OCI-LY3 (cell line): Measurements from ENCODE around the gene UMAD1.

Experiments
- H2AFZ ChIP-seq: fragments of 200-600, 300-600 bp; shearing (Covaris generic); 2 replicates; pipeline ENCODE4 v1.6.0; 2014; ENCODE audit warnings: antibody characterized with exemption, low read depth, low read length
- H3K27ac ChIP-seq: fragments of 200-600, 300-600 bp; sonication (generic); 2 replicates; pipeline ENCODE4 v1.5.1; 2014; ENCODE audit warnings: mild to moderate bottlenecking, low read length, moderate library complexity, mixed read lengths
- H3K27me3 ChIP-seq: fragments of 200-600, 300-600 bp; sonication (generic); 2 replicates; pipeline ENCODE4 v1.6.1; 2014; ENCODE audit warnings: low read depth, low read length, mixed read lengths
- H3K36me3 ChIP-seq: fragments of 200-600, 300-600 bp; sonication (generic); replicated peaks from 2 replicates; pipeline ENCODE3; 2014; ENCODE audit warnings: low read depth, low read length, mixed read lengths
- H3K4me1 ChIP-seq: fragments of 300-600, 200-600 bp; sonication (generic); 2 replicates; pipeline ENCODE4 v1.6.1; 2014; ENCODE audit warnings: low read length, mixed read lengths
- H3K4me2 ChIP-seq: fragments of 200-600, 300-600 bp; sonication (generic); 2 replicates; pipeline ENCODE4 v1.6.1; 2014; ENCODE audit warnings: low read length, mixed read lengths
- H3K4me3 ChIP-seq: fragments of 300-600, 200-600 bp; sonication (generic); 2 replicates; pipeline ENCODE4 v1.5.1; 2014; ENCODE audit warnings: antibody characterized with exemption, mild to moderate bottlenecking, low read length, moderate library complexity
- H3K79me2 ChIP-seq: fragments of 300-600, 200-600 bp; shearing (Covaris generic); 2 replicates; pipeline ENCODE4 v1.6.1; 2014; ENCODE audit warnings: mild to moderate bottlenecking, low read length, mixed read lengths
- H3K9ac ChIP-seq: fragments of 300-600, 200-600 bp; shearing (Covaris generic); 2 replicates; pipeline ENCODE4 v1.6.0; 2014; ENCODE audit warnings: mild to moderate bottlenecking, low read length, moderate library complexity
- H3K9me3 ChIP-seq: fragments of 200-600, 300-600 bp; shearing (Covaris generic); 2 replicates; pipeline ENCODE4 v1.6.1; 2014; ENCODE audit warnings: low read length, mixed read lengths; ENCODE audit not compliant: insufficient read depth
- H4K20me1 ChIP-seq: fragments of 200-600, 300-600 bp; sonication (generic); 2 replicates; pipeline ENCODE4 v1.6.1; 2016; ENCODE audit warnings: low read length, mixed read lengths; ENCODE audit not compliant: insufficient read depth
- CTCF ChIP-seq: fragments of 200-600, 300-600 bp; sonication (generic); IDR thresholded peaks from 2 replicates; pipeline ENCODE4 v1.5.1; 2014; ENCODE audit warnings: antibody characterized with exemption, low read length, low read depth
- EZH2phosphoT487 ChIP-seq: fragments of 200-600 bp; shearing (Covaris generic); IDR thresholded peaks from 2 replicates; pipeline ENCODE4 v1.6.1; 2018; ENCODE audit warnings: antibody characterized with exemption, mixed run types, low read depth

The UMAD1 gene

GRCh38 chr7:7793921-7794320 lies 153.4 kb downstream of the UMAD1 start:
- no peaks in the 10 kb centered on the region for H3K36me3 ChIP-seq
- no peak overlapping the region for H3K9ac ChIP-seq
- H3K27ac ChIP-seq, result no peak overlapping the region
- TF ChIP-seq CTCF (no peak), EZH2phosphoT487 (no peak)
- H3K4me1 ChIP-seq, result peaks cover 11% of the 10 kb centered on the region
- no peaks in the 10 kb centered on the region for H3K79me2 ChIP-seq
- H3K9me3 ChIP-seq, result no peaks in the 10 kb centered on the region
- H4K20me1 ChIP-seq, result no peaks in the 10 kb centered on the region
- no peak overlapping the region for H2AFZ ChIP-seq
- no peak overlapping the region for H3K4me2 ChIP-seq
- H3K27me3 ChIP-seq, result no peaks in the 10 kb centered on the region
- no peak overlapping the region for H3K4me3 ChIP-seq

- H3K4me1 ChIP-seq, result no peaks in the 10 kb centered on the region; the same call in 1 of the 2 replicates
- no peak overlapping the region for H3K27ac ChIP-seq
- H3K36me3 ChIP-seq, result no peaks in the 10 kb centered on the region
- H3K79me2 ChIP-seq, result no peaks in the 10 kb centered on the region
- no peaks in the 10 kb centered on the region for H3K27me3 ChIP-seq
- TF ChIP-seq EZH2phosphoT487 (no peak), CTCF (no peak)
- no peak overlapping the region for H3K9ac ChIP-seq
- no peaks in the 10 kb centered on the region for H3K9me3 ChIP-seq
- no peak overlapping the region for H3K4me2 ChIP-seq
- H2AFZ ChIP-seq, result no peak overlapping the region
- no peaks in the 10 kb centered on the region for H4K20me1 ChIP-seq
- H3K4me3 ChIP-seq, result no peak overlapping the region
Measured at GRCh38 chr7:7795203-7795602, 154.7 kb downstream of the UMAD1 start.

- Histone ChIP-seq H2AFZ (no peak overlapping the region), H3K27me3 (no peaks in the 10 kb centered on the region), H3K9ac (no peak overlapping the region), H3K4me2 (no peak overlapping the region), H3K4me3 (no peak overlapping the region), H3K79me2 (no peaks in the 10 kb centered on the region), H3K27ac (no peak overlapping the region), H4K20me1 (no peaks in the 10 kb centered on the region), H3K36me3 (no peaks in the 10 kb centered on the region), H3K9me3 (no peaks in the 10 kb centered on the region), H3K4me1 (no peaks in the 10 kb centered on the region)
- TF ChIP-seq EZH2phosphoT487, result no peak
- TF ChIP-seq CTCF, result no peak
Measured at GRCh38 chr7:7795630-7796121, 155.1 kb downstream of the UMAD1 start.

GRCh38 chr7:7798510-7798909 lies 158.0 kb downstream of the UMAD1 start:
- H3K27ac ChIP-seq, result no peak overlapping the region
- H3K79me2 ChIP-seq, result no peaks in the 10 kb centered on the region

More at GRCh38 chr7:7798510-7798909, 158.0 kb downstream of the UMAD1 start:
- H4K20me1 ChIP-seq, result no peaks in the 10 kb centered on the region
- no peak for TF ChIP-seq CTCF
- no peak for TF ChIP-seq EZH2phosphoT487
- H3K36me3 ChIP-seq, result no peaks in the 10 kb centered on the region
- no peak overlapping the region for H3K4me2 ChIP-seq
- no peaks in the 10 kb centered on the region for H3K9me3 ChIP-seq
- H3K27me3 ChIP-seq, result no peaks in the 10 kb centered on the region
- no peak overlapping the region for H3K9ac ChIP-seq
- H3K4me3 ChIP-seq, result no peak overlapping the region
- no peaks in the 10 kb centered on the region for H3K4me1 ChIP-seq
- H2AFZ ChIP-seq, result no peak overlapping the region
